HG02840 (cell line): ENCODE data around the gene EFR3B.
"Not testable (repeated sequence)": the region's sequence is repeated elsewhere in the genome, so short reads cannot be mapped to it uniquely, and the experiment has no call there.

Experiments used
- ATAC-seq: cut with Tn5 transposase; IDR thresholded peaks from one replicate; pipeline ENCODE4 v1.9.1; 2021; ENCODE audit warnings: mild to moderate bottlenecking, moderate library complexity, moderate number of reproducible peaks; ENCODE audit not compliant: unreplicated experiment, low FRiP score

Gene EFR3B

GRCh38 chr2:25102352-25102751 is 60.5 kb downstream of the EFR3B start:
- not testable (repeated sequence) for ATAC-seq

- no peak for ATAC-seq
Measured at GRCh38 chr2:25103287-25103871, 61.5 kb downstream of the EFR3B start.

GRCh38 chr2:25104736-25105135 is 62.9 kb downstream of the EFR3B start:
- ATAC-seq = no peak

DNA sequence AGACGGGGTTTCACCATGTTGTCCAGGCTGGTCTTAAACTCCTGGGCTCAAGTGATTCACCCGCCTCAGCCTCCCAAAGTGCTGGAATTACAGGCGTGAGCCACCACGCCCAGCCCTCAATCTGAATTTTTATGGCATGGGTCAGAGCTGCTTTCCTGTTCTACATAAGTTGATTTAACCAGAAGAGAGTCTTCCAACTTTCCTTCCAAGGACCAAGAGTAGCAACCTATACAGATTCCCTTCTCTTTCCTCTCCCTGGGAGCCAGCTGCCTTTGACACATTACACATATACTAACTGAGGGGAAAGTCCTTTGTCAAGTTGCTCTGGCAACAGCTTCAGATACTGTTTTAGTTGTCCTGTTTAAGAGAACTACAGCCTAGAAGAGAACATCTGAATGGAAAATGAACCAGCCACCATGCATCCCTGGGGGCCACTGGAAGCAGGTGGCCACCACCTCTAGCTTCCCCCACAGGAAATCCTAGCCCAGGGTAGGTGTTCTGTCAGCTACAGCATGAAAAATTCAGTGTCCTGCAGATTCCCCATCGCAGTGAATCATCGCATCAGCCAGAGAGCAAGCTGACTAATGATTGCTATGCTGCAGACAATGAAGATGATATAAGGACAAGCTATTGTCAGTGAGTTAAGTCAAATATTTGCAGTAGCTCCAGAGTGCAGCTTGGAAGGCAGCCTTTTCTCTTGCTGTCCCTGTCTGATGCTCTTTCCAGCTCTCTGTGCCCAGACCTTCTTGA is 63.6 kb downstream of the EFR3B start:
- ATAC-seq = no peak

- ATAC-seq = no peak
Measured at GRCh38 chr2:25109822-25110221, 67.9 kb downstream of the EFR3B start.

DNA sequence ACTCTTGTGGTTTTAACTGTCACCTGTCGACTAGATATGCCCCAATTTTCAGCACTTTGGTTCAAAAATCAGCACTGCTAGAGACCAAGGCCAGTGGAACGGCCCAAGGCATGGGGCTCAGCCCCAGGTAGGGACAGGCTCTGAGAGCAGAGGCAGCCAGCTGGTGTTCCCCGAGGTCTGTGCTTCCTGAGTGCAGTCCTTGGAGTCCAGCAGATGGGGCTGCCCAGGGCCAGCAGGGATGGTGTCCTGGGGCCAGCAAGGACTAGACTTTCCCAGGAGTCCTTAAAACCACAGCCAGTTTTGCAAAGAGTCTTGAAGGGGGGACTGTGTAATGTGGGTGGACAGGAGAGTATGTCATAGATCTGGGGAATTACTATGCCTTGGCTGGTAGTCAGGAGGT is 70.2 kb downstream of the EFR3B start:
- ATAC-seq = no peak

- no peak for ATAC-seq
Measured at GRCh38 chr2:25115249-25115883, 73.5 kb downstream of the EFR3B start.

DNA sequence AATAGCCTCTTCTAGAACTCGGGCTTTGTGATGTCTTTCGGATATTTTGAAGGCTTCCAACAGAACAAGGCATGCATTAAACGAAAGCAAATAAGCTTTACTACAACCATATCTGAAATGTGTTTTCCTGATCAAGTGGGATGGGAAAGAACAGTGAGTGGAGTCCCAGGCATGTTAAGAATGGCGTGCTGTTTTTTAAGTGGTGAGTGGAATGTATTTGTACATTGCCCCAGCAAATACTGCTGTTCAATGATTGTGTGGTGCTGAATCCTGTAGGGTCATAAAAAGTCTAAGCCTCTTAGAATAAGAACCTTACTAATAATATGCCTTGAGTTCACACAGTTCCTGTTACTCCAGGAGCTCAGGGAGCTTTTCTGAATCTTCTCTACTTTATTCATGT is 74.0 kb downstream of the EFR3B start:
- ATAC-seq = no peak

DNA sequence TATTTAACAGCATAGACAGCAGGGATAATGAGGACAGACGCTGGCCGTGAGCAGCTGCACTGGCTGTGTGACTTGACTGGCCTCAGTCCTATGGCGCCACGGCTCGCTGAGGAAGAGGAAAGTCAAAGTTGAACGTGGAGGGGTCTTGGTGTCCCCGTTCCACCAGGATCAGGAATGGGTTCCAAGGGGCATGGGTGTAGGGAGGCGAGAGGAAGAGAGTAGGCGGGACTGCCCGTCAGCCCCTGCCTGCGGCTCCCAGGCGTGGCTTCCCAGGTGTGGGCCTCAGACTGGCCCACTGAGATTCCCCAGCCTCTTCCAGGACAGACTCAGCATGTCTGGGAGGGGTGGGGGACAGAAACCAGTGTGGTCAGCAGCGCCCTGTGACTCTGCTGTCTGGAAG is 75.1 kb downstream of the EFR3B start:
- ATAC-seq = no peak

- no peak for ATAC-seq
Measured at GRCh38 chr2:25119263-25119662, 77.4 kb downstream of the EFR3B start.

DNA sequence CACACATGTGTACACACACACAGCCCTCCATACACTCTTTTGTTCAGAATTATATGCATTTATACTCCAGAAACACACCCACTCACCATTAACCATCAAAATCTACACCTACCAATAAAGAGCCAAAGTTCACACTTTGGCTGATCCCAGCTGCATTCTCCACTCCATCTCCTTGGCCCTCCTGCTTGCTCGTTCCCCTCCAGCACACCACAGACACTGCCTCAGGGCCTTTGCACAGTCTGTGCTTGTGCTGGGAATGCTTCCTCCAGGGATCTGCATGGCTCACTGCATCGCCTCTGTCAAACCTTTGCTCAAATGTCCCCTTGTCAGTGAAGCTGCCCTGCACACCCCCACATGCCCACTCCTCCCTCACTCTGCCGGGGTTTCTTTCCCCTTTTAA is 80.5 kb downstream of the EFR3B start:
- no peak for ATAC-seq

- ATAC-seq = no peak
Measured at GRCh38 chr2:25123682-25124081, 81.8 kb downstream of the EFR3B start.

- no peak for ATAC-seq
Measured at GRCh38 chr2:25125189-25125588, 83.3 kb downstream of the EFR3B start.

DNA sequence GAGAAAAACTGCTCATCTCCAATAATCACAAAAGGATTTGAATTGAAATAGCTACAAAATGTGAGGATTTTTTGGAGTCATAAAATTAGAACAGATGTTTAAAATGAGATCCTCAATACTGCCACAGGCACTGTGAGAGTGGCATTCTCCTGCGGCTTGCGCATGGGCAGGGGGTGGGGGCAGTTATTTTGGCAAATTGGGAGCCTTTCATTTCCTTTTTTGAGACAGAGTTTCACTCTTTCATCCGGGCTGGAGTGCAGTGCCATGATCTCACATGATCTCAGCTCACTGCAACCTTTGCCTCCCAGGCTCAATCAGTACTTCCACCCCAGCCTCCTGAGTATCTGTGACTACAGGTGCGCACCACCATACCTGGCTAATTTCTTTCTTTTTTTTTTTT is 84.1 kb downstream of the EFR3B start:
- ATAC-seq = no peak

GRCh38 chr2:25127071-25127470 is 85.2 kb downstream of the EFR3B start:
- ATAC-seq = not testable (repeated sequence)

DNA sequence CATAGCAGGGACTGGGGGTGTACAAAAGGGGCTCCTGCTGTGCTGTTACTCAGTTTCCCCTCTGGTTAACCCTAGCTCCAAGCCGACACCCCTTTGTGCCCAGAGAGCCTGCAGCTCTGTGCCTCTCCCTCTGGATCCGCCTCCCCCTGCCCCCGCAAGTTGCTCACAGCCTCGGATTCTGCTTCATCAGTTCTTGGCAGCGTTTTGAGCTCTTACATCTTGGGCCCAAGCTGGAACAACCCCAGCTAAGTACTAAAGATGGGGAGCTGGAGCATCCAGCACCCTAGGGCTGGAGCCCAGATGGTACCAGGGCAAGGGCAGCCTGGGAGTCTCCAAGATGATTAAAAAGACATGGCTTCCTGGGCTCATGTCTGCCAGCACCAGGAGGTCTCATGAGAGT is 85.8 kb downstream of the EFR3B start:
- no peak for ATAC-seq

- ATAC-seq = no peak
Measured at GRCh38 chr2:25129901-25130520, 88.1 kb downstream of the EFR3B start.

- no peak for ATAC-seq
Measured at GRCh38 chr2:25131253-25131566, 89.3 kb downstream of the EFR3B start.

DNA sequence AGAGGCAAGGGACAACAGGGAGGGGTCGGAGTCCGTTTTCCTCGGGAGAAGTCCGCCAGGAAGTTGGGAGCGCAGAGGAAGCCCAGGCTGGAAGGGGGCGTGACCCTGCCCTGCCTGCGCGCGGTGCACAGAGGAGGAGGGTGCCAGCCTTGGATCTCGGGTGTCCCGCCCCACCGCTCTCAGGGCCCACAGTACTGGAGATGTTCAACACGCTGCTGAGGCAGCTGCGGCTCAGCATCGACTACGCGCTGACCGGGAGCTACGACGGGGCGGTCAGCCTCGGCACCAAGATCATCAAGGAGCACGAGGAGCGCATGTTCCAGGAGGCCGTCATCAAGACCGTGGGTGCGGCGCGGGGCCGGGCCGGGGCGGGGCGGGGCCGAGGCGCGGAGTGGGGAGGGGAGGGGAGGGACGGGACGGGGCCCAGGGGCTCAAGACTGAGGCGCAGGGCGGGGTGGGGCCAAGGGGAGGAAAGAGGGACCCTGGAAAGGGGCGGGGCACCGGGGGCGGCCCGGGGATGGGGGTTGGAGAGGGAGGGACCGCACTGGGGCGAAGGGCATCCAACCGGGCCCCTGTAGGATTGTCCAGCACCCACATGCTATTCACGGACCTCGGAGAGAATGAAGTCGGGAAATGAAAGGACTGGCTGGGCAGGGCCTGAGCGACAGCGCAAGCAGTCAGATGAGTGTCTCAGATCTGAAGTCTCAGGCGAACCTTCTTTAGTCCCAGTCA is 89.9 kb downstream of the EFR3B start:
- ATAC-seq = no peak

DNA sequence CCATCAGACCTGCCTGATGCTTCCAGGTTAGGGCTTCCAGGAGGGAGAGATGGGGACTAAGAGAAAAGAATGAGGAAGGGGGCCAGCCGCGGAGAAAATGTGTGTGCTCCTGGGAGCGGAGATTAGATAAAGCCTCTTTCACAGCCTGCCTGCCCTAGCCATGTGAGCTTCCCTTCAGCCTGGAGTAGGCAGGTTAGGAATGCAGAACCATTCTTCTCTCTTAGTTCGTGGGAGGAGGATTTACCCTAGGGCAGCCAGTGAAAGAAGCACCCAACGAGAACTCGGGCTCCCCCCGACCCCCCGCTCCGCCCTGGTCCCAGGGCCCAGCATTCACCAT is 90.4 kb downstream of the EFR3B start:
- no peak for ATAC-seq

DNA sequence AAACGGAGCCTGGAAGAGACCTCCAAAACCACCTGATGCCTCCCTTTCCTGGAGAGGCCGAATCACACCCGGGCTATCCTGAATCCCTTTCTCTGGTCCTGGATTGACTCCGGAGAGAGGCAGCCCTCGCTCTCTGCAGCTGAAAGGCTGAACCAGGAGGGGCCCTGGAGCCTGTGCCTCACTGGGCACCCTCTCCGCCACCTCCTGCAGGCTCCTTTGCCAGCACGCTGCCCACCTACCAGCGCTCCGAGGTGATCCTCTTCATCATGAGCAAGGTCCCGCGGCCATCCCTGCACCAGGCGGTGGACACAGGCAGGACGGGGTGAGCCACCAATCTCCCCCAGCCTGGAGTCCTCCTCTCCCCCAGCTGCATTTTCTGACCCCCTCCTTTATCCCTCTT is 90.8 kb downstream of the EFR3B start:
- no peak for ATAC-seq
